ENCODE data around the gene JRKL. TPM values are rescaled to one million over a fixed set of nuclear protein-coding genes. Genes with fewer than 3 reads are reported as not detected.
"Not testable (repeated sequence)": the region's sequence is repeated elsewhere in the genome, so short reads cannot be mapped to it uniquely, and the experiment has no call there.

The JRKL gene
- total RNA-seq, 1 donor from 2014 or later: 7.5 TPM

DNA sequence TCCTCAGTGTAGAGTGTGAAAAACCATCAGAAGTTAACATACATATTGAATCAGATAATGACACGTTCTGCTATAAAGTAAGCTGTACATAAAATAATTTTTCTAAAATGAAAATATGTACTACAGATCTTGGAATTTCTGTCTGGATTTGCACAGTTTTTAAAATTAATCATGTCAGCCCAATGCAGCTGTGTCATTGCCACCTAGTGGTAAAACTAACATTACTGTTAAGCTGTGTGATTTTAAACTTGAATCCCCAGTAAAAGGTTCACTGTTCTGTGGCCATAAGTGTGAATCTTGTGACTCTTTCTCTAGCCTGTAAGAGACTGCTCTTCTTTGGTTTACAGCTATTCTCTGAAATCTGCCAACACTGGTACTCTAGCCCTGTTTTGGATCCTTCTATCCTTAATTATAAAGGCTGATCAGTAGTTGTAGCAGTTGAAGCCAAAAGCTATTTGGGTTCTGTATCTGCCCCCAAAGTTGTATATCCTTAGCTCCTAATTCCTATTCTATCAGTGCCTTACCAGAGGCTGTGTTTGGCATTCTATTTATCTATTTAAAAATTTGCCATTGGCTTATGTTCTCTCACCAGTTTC is 4.0 kb downstream of the JRKL start:
- no peak for DNase-seq (ENCODE audit: low spot score)

GRCh38 chr11:96394773-96395172 is 5.0 kb downstream of the JRKL start:
- no peak for DNase-seq (ENCODE audit: low spot score)

- no peak for DNase-seq (ENCODE audit: low spot score)
These were observed 6.8 kb downstream of the JRKL start for GRCh38 chr11:96396637-96397036.

DNA sequence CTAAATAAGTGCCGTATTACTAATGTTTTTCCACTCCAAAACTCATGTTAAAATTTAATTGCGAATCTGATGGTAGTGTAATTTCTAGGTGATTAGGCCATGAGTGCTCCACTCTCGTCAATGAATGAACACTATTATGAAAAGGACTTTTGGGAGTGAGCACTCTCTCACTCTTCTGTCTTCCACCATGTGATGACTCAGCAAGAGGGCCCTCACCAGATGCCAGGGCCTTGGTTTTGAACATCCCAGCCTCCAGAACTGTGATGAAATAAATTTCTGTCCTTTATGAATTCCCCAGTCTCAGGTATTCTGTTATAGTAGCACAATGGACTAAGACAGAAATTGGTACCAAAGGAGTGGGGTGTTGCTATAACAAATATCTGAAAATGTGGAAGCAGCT is 8.1 kb downstream of the JRKL start:
- DNase-seq (ENCODE audit: low spot score): no peak

DNA sequence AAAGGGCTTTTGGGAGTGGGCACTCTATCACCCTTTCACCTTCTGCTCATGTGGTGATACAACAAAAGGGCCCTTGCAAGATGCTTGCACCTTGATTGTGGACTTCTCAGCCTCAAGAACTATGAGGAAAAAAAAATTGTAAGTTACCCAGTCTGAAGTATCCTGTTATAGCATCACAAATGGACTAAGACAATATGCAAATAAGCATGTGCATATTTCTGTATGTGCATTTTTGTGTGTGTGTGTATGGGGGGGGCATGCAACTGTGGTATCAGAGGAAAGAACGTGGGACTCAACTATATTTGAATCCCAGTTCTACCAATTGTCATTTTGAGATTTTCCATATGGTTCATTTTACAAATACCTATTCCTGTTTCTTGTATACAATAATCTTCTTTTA is 10.9 kb downstream of the JRKL start:
- DNase-seq (ENCODE audit: low spot score): no peak

GRCh38 chr11:96411412-96411811 is 21.6 kb downstream of the JRKL start:
- DNase-seq (ENCODE audit: low spot score): not testable (repeated sequence)

DNA sequence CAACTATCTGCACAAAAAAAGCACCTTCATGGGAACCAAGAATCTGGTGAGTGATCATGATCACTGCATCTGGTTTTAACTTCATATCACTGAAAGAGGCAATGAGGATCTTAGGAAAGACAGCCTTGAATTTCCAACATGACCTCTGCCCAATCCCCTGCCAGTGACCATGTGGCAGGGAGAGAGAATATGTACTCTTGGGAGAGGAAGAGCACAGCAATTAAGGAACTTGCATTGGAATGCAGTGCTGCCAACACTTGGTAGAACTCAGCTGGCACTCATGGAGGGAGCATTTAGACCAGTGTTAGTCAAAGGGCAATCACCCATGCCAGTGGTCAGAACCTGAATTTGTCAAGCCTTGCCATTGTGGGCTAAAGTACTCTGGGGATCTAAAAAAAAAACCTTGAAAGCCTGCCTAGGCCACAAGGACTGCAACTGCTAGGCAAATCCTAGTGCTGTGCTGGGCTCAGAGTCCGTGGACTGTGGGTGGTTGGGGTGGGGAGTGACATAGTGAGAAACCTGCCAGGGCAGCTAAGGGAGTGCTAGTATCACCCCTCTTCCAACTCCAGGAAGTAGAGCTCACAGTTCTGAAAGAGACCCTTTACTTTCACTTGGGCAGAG is 23.1 kb downstream of the JRKL start:
- no peak for DNase-seq (ENCODE audit: low spot score)

DNA sequence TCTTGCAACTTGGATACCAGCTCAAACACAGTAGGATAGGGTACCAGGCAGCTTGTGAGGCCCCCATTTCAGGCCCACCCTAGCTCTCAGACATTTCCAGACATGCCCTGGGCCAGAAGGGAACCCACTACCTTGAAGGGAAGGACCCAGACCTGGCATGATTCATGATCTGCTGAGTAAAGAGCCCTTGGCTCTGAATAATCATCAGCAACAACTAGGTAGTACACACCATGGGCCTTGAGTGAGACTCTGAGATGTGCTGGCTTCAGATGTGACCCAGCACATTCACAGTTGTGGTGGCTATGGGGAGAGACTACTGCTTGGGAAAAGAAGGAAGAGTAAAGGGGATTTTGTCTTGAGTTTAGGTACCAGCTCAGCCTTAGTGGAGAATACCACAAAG is 23.6 kb downstream of the JRKL start:
- no peak for DNase-seq (ENCODE audit: low spot score)

DNA sequence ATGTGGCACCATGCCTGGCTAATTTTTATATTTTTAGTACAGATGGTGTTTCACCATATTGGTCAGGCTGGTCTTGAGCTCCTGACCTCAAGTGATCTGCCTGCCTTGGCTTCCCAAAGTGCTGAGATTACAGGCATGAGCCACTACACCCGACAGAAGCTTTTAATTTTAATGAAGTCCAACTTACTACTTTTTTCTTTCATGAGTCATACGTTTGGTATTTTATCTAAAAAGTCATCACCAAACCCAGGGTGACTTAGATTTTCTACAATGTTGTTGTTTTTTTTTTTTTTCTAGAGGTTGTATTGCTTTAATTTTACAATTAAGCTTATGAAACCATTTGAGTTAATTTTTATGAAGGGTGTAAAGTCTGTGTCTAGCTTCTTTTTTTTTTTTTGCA is 34.9 kb downstream of the JRKL start:
- no peak for DNase-seq (ENCODE audit: low spot score)

DNA sequence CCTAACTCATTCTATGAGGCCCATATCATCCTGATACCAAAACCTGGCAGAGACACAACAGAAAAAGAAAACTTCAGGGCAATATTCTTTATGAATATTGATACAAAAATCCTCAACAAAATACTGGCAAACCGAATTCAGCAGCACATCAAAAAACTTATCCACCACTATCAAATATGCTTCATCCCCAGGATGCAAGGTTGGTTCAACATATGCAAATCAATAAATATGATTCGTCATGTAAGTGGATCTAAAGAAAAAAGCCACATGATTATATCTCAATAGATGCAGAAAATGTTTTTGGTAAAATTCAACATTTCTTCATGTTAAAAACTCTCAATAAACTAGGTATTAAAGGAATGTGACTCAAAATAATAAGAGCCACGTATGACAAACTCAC is 40.9 kb downstream of the JRKL start:
- no peak for DNase-seq (ENCODE audit: low spot score)

DNA sequence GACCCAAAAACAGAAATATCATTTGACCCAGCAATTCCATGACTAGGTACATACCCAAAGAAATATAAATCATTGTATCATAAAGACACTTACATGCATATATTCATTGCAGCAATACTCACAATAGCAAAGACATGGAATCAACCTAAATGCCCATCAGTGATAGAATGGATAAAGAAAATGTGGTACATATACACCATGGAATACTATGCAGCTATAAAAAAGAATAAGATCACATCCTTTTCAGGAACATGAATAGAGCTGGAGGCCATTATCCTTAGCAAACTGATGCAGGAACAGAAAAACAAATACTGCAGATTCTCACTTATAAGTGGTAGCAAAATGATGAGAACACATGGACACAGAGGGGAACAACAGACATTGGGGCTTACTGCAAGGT is 42.8 kb downstream of the JRKL start:
- not testable (repeated sequence) for DNase-seq (ENCODE audit: low spot score)

Small RNA genes lying within 50 kb of the gene (microRNA-seq; reads per million reads assigned to microRNA genes)
- gene MIR1260B (ENCODE audit: borderline number of aligned reads): not detected

Other genes starting within 250 kb of the JRKL start
- 19.9 TPM for gene MAML2, start 46.8 kb upstream of the JRKL start, total RNA-seq
- 29.0 TPM for gene CCDC82, start 101 bp upstream of the JRKL start, total RNA-seq

All from mesenteric fat pad (tissue), 1 donor.